PC-3 (cell line): Measurements from ENCODE around the gene RNF20.

ENCODE experiments used
- CTCF ChIP-seq: fragments of 300-600 bp; sonication (generic); conservative IDR thresholded peaks from 2 replicates; pipeline ENCODE4 v1.5.1; 2017; ENCODE audit warnings: antibody characterized with exemption, low read depth, mild to moderate bottlenecking, low read length
- EZH2 ChIP-seq: fragments of 300-600 bp; sonication (generic); IDR thresholded peaks from one replicate; pipeline ENCODE4 v1.6.1; 2017; ENCODE audit warnings: antibody characterized with exemption, mild to moderate bottlenecking, low read length; ENCODE audit not compliant: unreplicated experiment
- EZH2phosphoT487 ChIP-seq: fragments of 300-600 bp; sonication (generic); IDR thresholded peaks from 2 replicates; pipeline ENCODE4 v1.6.1; 2018; ENCODE audit warnings: mild to moderate bottlenecking, antibody characterized with exemption, low read length, borderline replicate concordance

- no peak for TF ChIP-seq CTCF
- TF ChIP-seq EZH2phosphoT487 = no peak
- no peak for TF ChIP-seq EZH2
Measured at GRCh38 chr9:101604296-101604695, 70.6 kb downstream of the RNF20 start.
